ENCODE measurements around the gene C6orf52.

The C6orf52 gene

GRCh38 chr6:10659699-10660348 is 34.6 kb downstream of the C6orf52 start:
- Histone ChIP-seq H3K27me3 (replicated peaks; ENCODE audit: control insufficient read depth, insufficient read depth, low read length, poor library complexity, severe bottlenecking) (no peaks in the 10 kb centered on the region), H3K27ac (ENCODE audit: insufficient read depth, low read length, poor library complexity, severe bottlenecking) (no peak overlapping the region), H3K4me1 (ENCODE audit: control insufficient read depth, insufficient read depth, low read length, poor library complexity, severe bottlenecking) (peaks cover 4% of the 10 kb centered on the region), H3K36me3 (ENCODE audit: control insufficient read depth, insufficient read depth, low read length) (no peaks in the 10 kb centered on the region), H3K4me3 (ENCODE audit: insufficient read depth, low read depth, low read length, poor library complexity, severe bottlenecking) (no peak overlapping the region), H3K9me3 (ENCODE audit: control insufficient read depth, low read length) (no peaks in the 10 kb centered on the region)
- DNase-seq = no peak

GRCh38 chr6:10658910-10659698 is 35.3 kb downstream of the C6orf52 start:
- DNase-seq = no peak
- Histone ChIP-seq H3K9me3 (ENCODE audit: control insufficient read depth, low read length) (no peaks in the 10 kb centered on the region), H3K4me1 (ENCODE audit: control insufficient read depth, insufficient read depth, low read length, poor library complexity, severe bottlenecking) (peaks cover 4% of the 10 kb centered on the region), H3K27me3 (replicated peaks; ENCODE audit: control insufficient read depth, insufficient read depth, low read length, poor library complexity, severe bottlenecking) (no peaks in the 10 kb centered on the region), H3K4me3 (ENCODE audit: insufficient read depth, low read depth, low read length, poor library complexity, severe bottlenecking) (no peak overlapping the region), H3K36me3 (ENCODE audit: control insufficient read depth, insufficient read depth, low read length) (no peaks in the 10 kb centered on the region), H3K27ac (ENCODE audit: insufficient read depth, low read length, poor library complexity, severe bottlenecking) (no peak overlapping the region)

GRCh38 chr6:10655508-10656055 is 38.8 kb downstream of the C6orf52 start:
- Histone ChIP-seq H3K27me3 (replicated peaks; ENCODE audit: control insufficient read depth, insufficient read depth, low read length, poor library complexity, severe bottlenecking) (no peaks in the 10 kb centered on the region), H3K36me3 (ENCODE audit: control insufficient read depth, insufficient read depth, low read length) (no peaks in the 10 kb centered on the region), H3K4me1 (ENCODE audit: control insufficient read depth, insufficient read depth, low read length, poor library complexity, severe bottlenecking) (peaks cover 4% of the 10 kb centered on the region), H3K27ac (ENCODE audit: insufficient read depth, low read length, poor library complexity, severe bottlenecking) (no peak overlapping the region), H3K9me3 (ENCODE audit: control insufficient read depth, low read length) (no peaks in the 10 kb centered on the region), H3K4me3 (ENCODE audit: insufficient read depth, low read depth, low read length, poor library complexity, severe bottlenecking) (no peak overlapping the region)
- DNase-seq = no peak

GRCh38 chr6:10644225-10644624 is 50.2 kb downstream of the C6orf52 start:
- no peaks in the 10 kb centered on the region for H3K9me3 ChIP-seq (ENCODE audit: control insufficient read depth, low read length)
- no peaks in the 10 kb centered on the region for H3K27me3 ChIP-seq (replicated peaks; ENCODE audit: control insufficient read depth, insufficient read depth, low read length, poor library complexity, severe bottlenecking)
- H3K36me3 ChIP-seq (ENCODE audit: control insufficient read depth, insufficient read depth, low read length) = no peaks in the 10 kb centered on the region
- no peak for DNase-seq
- no peak overlapping the region for H3K4me3 ChIP-seq (ENCODE audit: insufficient read depth, low read depth, low read length, poor library complexity, severe bottlenecking)
- no peak overlapping the region for H3K27ac ChIP-seq (ENCODE audit: insufficient read depth, low read length, poor library complexity, severe bottlenecking)
- H3K4me1 ChIP-seq (ENCODE audit: control insufficient read depth, insufficient read depth, low read length, poor library complexity, severe bottlenecking) = no peaks in the 10 kb centered on the region

GRCh38 chr6:10643201-10643651 is 51.2 kb downstream of the C6orf52 start:
- H3K27me3 ChIP-seq (replicated peaks; ENCODE audit: control insufficient read depth, insufficient read depth, low read length, poor library complexity, severe bottlenecking) = no peaks in the 10 kb centered on the region
- H3K4me3 ChIP-seq (ENCODE audit: insufficient read depth, low read depth, low read length, poor library complexity, severe bottlenecking) = no peak overlapping the region
- H3K4me1 ChIP-seq (ENCODE audit: control insufficient read depth, insufficient read depth, low read length, poor library complexity, severe bottlenecking) = no peaks in the 10 kb centered on the region
- H3K27ac ChIP-seq (ENCODE audit: insufficient read depth, low read length, poor library complexity, severe bottlenecking) = no peak overlapping the region
- DNase-seq = no peak
- no peaks in the 10 kb centered on the region for H3K9me3 ChIP-seq (ENCODE audit: control insufficient read depth, low read length)
- no peaks in the 10 kb centered on the region for H3K36me3 ChIP-seq (ENCODE audit: control insufficient read depth, insufficient read depth, low read length)

- Histone ChIP-seq H3K36me3 (ENCODE audit: control insufficient read depth, insufficient read depth, low read length) (no peaks in the 10 kb centered on the region), H3K9me3 (ENCODE audit: control insufficient read depth, low read length) (no peaks in the 10 kb centered on the region), H3K27ac (ENCODE audit: insufficient read depth, low read length, poor library complexity, severe bottlenecking) (no peak overlapping the region), H3K27me3 (replicated peaks; ENCODE audit: control insufficient read depth, insufficient read depth, low read length, poor library complexity, severe bottlenecking) (no peaks in the 10 kb centered on the region), H3K4me3 (ENCODE audit: insufficient read depth, low read depth, low read length, poor library complexity, severe bottlenecking) (no peak overlapping the region), H3K4me1 (ENCODE audit: control insufficient read depth, insufficient read depth, low read length, poor library complexity, severe bottlenecking) (no peaks in the 10 kb centered on the region)
- DNase-seq = no peak
Measured at GRCh38 chr6:10641528-10641927, 52.9 kb downstream of the C6orf52 start.

- Histone ChIP-seq H3K27me3 (replicated peaks; ENCODE audit: control insufficient read depth, insufficient read depth, low read length, poor library complexity, severe bottlenecking) (no peaks in the 10 kb centered on the region), H3K4me3 (ENCODE audit: insufficient read depth, low read depth, low read length, poor library complexity, severe bottlenecking) (no peak overlapping the region), H3K4me1 (ENCODE audit: control insufficient read depth, insufficient read depth, low read length, poor library complexity, severe bottlenecking) (no peaks in the 10 kb centered on the region), H3K27ac (ENCODE audit: insufficient read depth, low read length, poor library complexity, severe bottlenecking) (no peak overlapping the region), H3K9me3 (ENCODE audit: control insufficient read depth, low read length) (no peaks in the 10 kb centered on the region), H3K36me3 (ENCODE audit: control insufficient read depth, insufficient read depth, low read length) (no peaks in the 10 kb centered on the region)
- DNase-seq = no peak
Measured at GRCh38 chr6:10640412-10640811, 54.0 kb downstream of the C6orf52 start.

- Histone ChIP-seq H3K27ac (ENCODE audit: insufficient read depth, low read length, poor library complexity, severe bottlenecking) (no peak overlapping the region), H3K27me3 (replicated peaks; ENCODE audit: control insufficient read depth, insufficient read depth, low read length, poor library complexity, severe bottlenecking) (no peaks in the 10 kb centered on the region)
Measured at GRCh38 chr6:10633216-10633615, 61.2 kb downstream of the C6orf52 start.

GRCh38 chr6:10630178-10630577 is 64.2 kb downstream of the C6orf52 start:
- H3K36me3 ChIP-seq (ENCODE audit: control insufficient read depth, insufficient read depth, low read length) = no peaks in the 10 kb centered on the region
- H3K4me3 ChIP-seq (ENCODE audit: insufficient read depth, low read depth, low read length, poor library complexity, severe bottlenecking) = no peak overlapping the region
- no peaks in the 10 kb centered on the region for H3K27me3 ChIP-seq (replicated peaks; ENCODE audit: control insufficient read depth, insufficient read depth, low read length, poor library complexity, severe bottlenecking)
- H3K4me1 ChIP-seq (ENCODE audit: control insufficient read depth, insufficient read depth, low read length, poor library complexity, severe bottlenecking) = no peaks in the 10 kb centered on the region
- H3K27ac ChIP-seq (ENCODE audit: insufficient read depth, low read length, poor library complexity, severe bottlenecking) = no peak overlapping the region
- DNase-seq = no peak
- H3K9me3 ChIP-seq (ENCODE audit: control insufficient read depth, low read length) = no peaks in the 10 kb centered on the region

More at GRCh38 chr6:10633216-10633615, 61.2 kb downstream of the C6orf52 start:
- H3K9me3 ChIP-seq (ENCODE audit: control insufficient read depth, low read length) = no peaks in the 10 kb centered on the region
- no peaks in the 10 kb centered on the region for H3K36me3 ChIP-seq (ENCODE audit: control insufficient read depth, insufficient read depth, low read length)
- H3K4me3 ChIP-seq (ENCODE audit: insufficient read depth, low read depth, low read length, poor library complexity, severe bottlenecking) = no peak overlapping the region
- no peaks in the 10 kb centered on the region for H3K4me1 ChIP-seq (ENCODE audit: control insufficient read depth, insufficient read depth, low read length, poor library complexity, severe bottlenecking)
- DNase-seq = no peak

GRCh38 chr6:10627800-10628199 is 66.6 kb downstream of the C6orf52 start:
- no peak for DNase-seq
- Histone ChIP-seq H3K4me3 (ENCODE audit: insufficient read depth, low read depth, low read length, poor library complexity, severe bottlenecking) (no peak overlapping the region), H3K9me3 (ENCODE audit: control insufficient read depth, low read length) (no peaks in the 10 kb centered on the region), H3K27ac (ENCODE audit: insufficient read depth, low read length, poor library complexity, severe bottlenecking) (no peak overlapping the region), H3K36me3 (ENCODE audit: control insufficient read depth, insufficient read depth, low read length) (no peaks in the 10 kb centered on the region), H3K27me3 (replicated peaks; ENCODE audit: control insufficient read depth, insufficient read depth, low read length, poor library complexity, severe bottlenecking) (no peaks in the 10 kb centered on the region), H3K4me1 (ENCODE audit: control insufficient read depth, insufficient read depth, low read length, poor library complexity, severe bottlenecking) (no peaks in the 10 kb centered on the region)

All from effector memory CD4-positive, alpha-beta T cell (primary cell).